ENCODE measurements around the gene CLCN5. TPM values are rescaled to one million over a fixed set of nuclear protein-coding genes. Genes with fewer than 3 reads are reported as not detected.
A peak's percentile ranks its signal among the peaks of the same experiment; 100 is the strongest.

Gene CLCN5
- total RNA-seq, 4 donors from 2014 or later: 3.2 to 5.9 (median 3.8) TPM

- H3K9me3 ChIP-seq: no peaks in the 10 kb centered on the region
- H3K27me3 ChIP-seq: no peaks in the 10 kb centered on the region
- no peaks in the 10 kb centered on the region for H3K36me3 ChIP-seq
- H3K4me3 ChIP-seq: no peak overlapping the region
- ATAC-seq: no peak
- no peak for TF ChIP-seq CTCF (IDR thresholded peaks at IDR 0.05)
- no peak for TF ChIP-seq EP300 (IDR thresholded peaks at IDR 0.05)
- TF ChIP-seq POLR2AphosphoS5 (IDR thresholded peaks at IDR 0.05): no peak
- no peak overlapping the region for H3K27ac ChIP-seq
- 64 to 67% methylated on average over 1 of the region's 1 CpG for WGBS, 2 donors (ENCODE audit: low coverage in 1 of 2)
- H3K4me1 ChIP-seq: no peaks in the 10 kb centered on the region
Measured at GRCh38 chrX:50071494-50071893, 149.1 kb downstream of the CLCN5 start.

DNA sequence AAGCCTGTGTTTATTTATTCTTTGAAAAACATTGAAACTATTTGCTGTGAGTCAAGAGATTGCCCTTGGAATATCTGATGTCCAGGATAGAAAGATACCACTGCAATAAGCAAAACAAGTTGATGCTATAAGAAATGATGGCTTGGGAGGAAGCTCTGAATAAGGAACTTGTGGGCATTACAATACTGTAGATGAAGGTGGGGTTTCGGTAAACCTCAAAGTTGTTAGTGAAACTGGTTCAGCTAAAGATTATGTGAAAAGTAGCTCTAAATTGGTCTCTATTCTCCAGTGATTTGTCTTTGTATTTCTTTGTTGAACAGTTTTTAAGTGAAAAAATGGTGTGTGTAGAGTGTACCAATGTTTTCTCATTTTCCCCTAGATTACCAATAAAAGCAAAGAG lies 149.7 kb downstream of the CLCN5 start:
- Histone ChIP-seq H3K4me1 (no peaks in the 10 kb centered on the region), H3K4me3 (no peak overlapping the region), H3K36me3 (no peaks in the 10 kb centered on the region), H3K27ac (no peak overlapping the region), H3K27me3 (no peaks in the 10 kb centered on the region), H3K9me3 (no peaks in the 10 kb centered on the region)
- TF ChIP-seq POLR2A (IDR thresholded peaks at IDR 0.05) (no peak), POLR2AphosphoS5 (IDR thresholded peaks at IDR 0.05) (no peak), EP300 (IDR thresholded peaks at IDR 0.05) (no peak), CTCF (IDR thresholded peaks at IDR 0.05) (no peak)
- WGBS, 2 donors (ENCODE audit: low coverage in 1 of 2): 80% methylated on average over 1 of the region's 1 CpG; no CpG with 5 or more reads in 1 of the 2 donors
- ATAC-seq: no peak

DNA sequence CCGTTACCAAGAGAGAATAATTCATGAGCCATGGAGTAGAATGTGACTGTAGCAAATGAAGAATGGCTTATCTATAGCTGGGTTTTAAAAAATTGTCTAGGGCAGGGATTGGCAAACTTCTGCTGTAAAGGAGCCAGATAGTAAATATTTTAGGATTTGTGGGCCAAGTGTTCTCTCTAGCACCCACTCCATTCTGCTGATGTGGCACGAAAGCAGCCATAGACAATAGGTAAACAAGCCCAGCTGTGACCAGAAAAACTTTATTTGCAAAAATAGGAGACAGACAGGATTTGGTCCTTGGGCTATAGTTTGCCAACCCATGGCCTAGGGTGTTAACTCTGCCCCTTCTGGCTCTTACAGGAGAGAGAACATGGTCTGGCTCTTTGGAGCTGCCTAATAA lies 151.2 kb downstream of the CLCN5 start:
- Histone ChIP-seq H3K9me3 (no peaks in the 10 kb centered on the region), H3K36me3 (no peaks in the 10 kb centered on the region), H3K4me1 (no peaks in the 10 kb centered on the region), H3K4me3 (no peak overlapping the region), H3K27ac (no peak overlapping the region), H3K27me3 (no peaks in the 10 kb centered on the region)
- 86% methylated on average over 2 of the region's 2 CpGs; no CpG with 5 or more reads in 1 of the 2 donors for WGBS, 2 donors (ENCODE audit: low coverage in 1 of 2)
- no peak for ATAC-seq
- TF ChIP-seq POLR2AphosphoS5 (IDR thresholded peaks at IDR 0.05) (no peak), CTCF (IDR thresholded peaks at IDR 0.05) (no peak), EP300 (IDR thresholded peaks at IDR 0.05) (no peak), POLR2A (IDR thresholded peaks at IDR 0.05) (no peak)

GRCh38 chrX:50075630-50076339 lies 153.4 kb downstream of the CLCN5 start:
- Histone ChIP-seq H3K4me3 (no peak overlapping the region), H3K9me3 (no peaks in the 10 kb centered on the region), H3K4me1 (no peaks in the 10 kb centered on the region), H3K27ac (no peak overlapping the region), H3K27me3 (no peaks in the 10 kb centered on the region), H3K36me3 (no peaks in the 10 kb centered on the region)
- 74 to 75% methylated on average over 3 of the region's 4 CpGs for WGBS, 2 donors (ENCODE audit: low coverage in 1 of 2)
- ATAC-seq: no peak
- no peak for TF ChIP-seq EP300 (IDR thresholded peaks at IDR 0.05)
- no peak for TF ChIP-seq POLR2AphosphoS5 (IDR thresholded peaks at IDR 0.05)
- no peak for TF ChIP-seq POLR2A (IDR thresholded peaks at IDR 0.05)
- no peak for TF ChIP-seq CTCF (IDR thresholded peaks at IDR 0.05)

- 29 to 43% methylated on average over 1 of the region's 3 CpGs for WGBS, 2 donors (ENCODE audit: low coverage in 1 of 2)
- Histone ChIP-seq H3K4me1 (no peaks in the 10 kb centered on the region), H3K27me3 (no peaks in the 10 kb centered on the region), H3K36me3 (peaks cover 0 to 3% of the 10 kb centered on the region in 2 donors), H3K9me3 (no peaks in the 10 kb centered on the region), H3K27ac (no peak overlapping the region), H3K4me3 (no peak overlapping the region)
- ATAC-seq: no peak
- TF ChIP-seq CTCF (IDR thresholded peaks at IDR 0.05): peak in 1 of 4 experiments; percentile 34
- TF ChIP-seq POLR2A (IDR thresholded peaks at IDR 0.05): no peak
Measured at GRCh38 chrX:50081282-50081889, 159.0 kb downstream of the CLCN5 start.

Data from gastroesophageal sphincter (tissue), 4 donors.